GM23248 (cell line): ENCODE data around the gene ANTXR2.

Experiments
- EZH2 ChIP-seq: fragments of 200-600 bp; sonication (generic); IDR thresholded peaks from 2 replicates; pipeline ENCODE4 v1.6.1; 2018; ENCODE audit warnings: antibody characterized with exemption, mild to moderate bottlenecking; ENCODE audit not compliant: insufficient read depth, poor library complexity, severe bottlenecking
- EZH2phosphoT487 ChIP-seq: fragments of 200-600 bp; sonication (generic); IDR thresholded peaks from 2 replicates; pipeline ENCODE4 v1.6.1; 2018; ENCODE audit warnings: antibody characterized with exemption, moderate library complexity, mild to moderate bottlenecking, low read depth; ENCODE audit not compliant: insufficient read depth

- TF ChIP-seq EZH2 (no peak), EZH2phosphoT487 (no peak)
Observed at GRCh38 chr4:80103629-80104028, 30.6 kb upstream of the ANTXR2 start.
